Activated CD8-positive, alpha-beta T cell treated with anti-CD3 and anti-CD28 coated beads for 36 hours (primary cell): ENCODE measurements around the gene ITGAD. TPM values are rescaled to one million over a fixed set of nuclear protein-coding genes. Genes with fewer than 3 reads are reported as not detected.
A peak's percentile ranks its signal among the peaks of the same experiment; 100 is the strongest.

Experiments
- ATAC-seq: fragments of 200-7000 bp; cut with Tn5 transposase; one replicate; pipeline ENCODE4 v1.10.0; 2021; ENCODE audit warnings: mild to moderate bottlenecking, moderate library complexity
- CTCF ChIA-PET: fragments of 350-600 bp; sonication (Branson Sonifier 250); formaldehyde crosslinking; loops from one replicate; lab custom pipeline; 2021; ENCODE audit warnings: antibody characterized with exemption; lab: Charles Lee
- POLR2A ChIA-PET: fragments of 350-600 bp; sonication (Branson Sonifier 250); formaldehyde crosslinking; loops from one replicate; lab custom pipeline; 2021; ENCODE audit warnings: antibody characterized with exemption; lab: Charles Lee
- DNase-seq: peaks from one replicate; pipeline ENCODE4 v3.0.0-alpha.2; 2020
- H3K27ac Mint-ChIP-seq: one replicate; pipeline ENCODE4 v1.8.0; 2021; ENCODE audit warnings: mild to moderate bottlenecking, mixed read lengths
- H3K27me3 Mint-ChIP-seq: one replicate; pipeline ENCODE4 v1.8.0; 2021; ENCODE audit warnings: mixed read lengths
- H3K36me3 Mint-ChIP-seq: one replicate; pipeline ENCODE4 v1.8.0; 2021; ENCODE audit warnings: low read depth, mixed read lengths
- H3K4me1 Mint-ChIP-seq: one replicate; pipeline ENCODE4 v1.8.0; 2021; ENCODE audit warnings: low read depth, mixed read lengths
- H3K4me3 Mint-ChIP-seq: one replicate; pipeline ENCODE4 v1.8.0; 2021; ENCODE audit warnings: mild to moderate bottlenecking, moderate library complexity, mixed read lengths
- H3K9me3 Mint-ChIP-seq: one replicate; pipeline ENCODE4 v1.8.0; 2021; ENCODE audit warnings: mixed read lengths
- CTCF ChIP-seq: fragments of 200-600 bp; IDR thresholded peaks from one replicate; pipeline ENCODE4 v1.8.0; 2022; ENCODE audit warnings: antibody characterized with exemption, mild to moderate bottlenecking
- intact Hi-C: fragments of 100-400 bp; cut with micrococcal nuclease; formaldehyde crosslinking; loops from one replicate; pipeline ENCODE4 v1.10.0; 2022
- total RNA-seq, 2 experiments: library from RNA; stranded (reverse); gene quantifications; one replicate each; pipeline ENCODE4 v1.2.3, GENCODE V29; 2021

ITGAD gene
- total RNA-seq, 2 experiments from 2014 or later, result not detected

- H3K4me3 Mint-ChIP-seq, result no peak overlapping the region
- H3K36me3 Mint-ChIP-seq, result no peaks in the 10 kb centered on the region
- intact Hi-C loops, result no loop called here
- ATAC-seq (peak; percentile 67), DNase-seq (peak; percentile 71)
- H3K9me3 Mint-ChIP-seq, result no peaks in the 10 kb centered on the region
- CTCF ChIA-PET, result interaction anchor here (0.6 to 2.7 kb wide), 7 partner anchors 15 to 285 kb away, joined by 3 to 17 read pairs (median 4); partner anchors contain the start of genes ARMC5 and ZNF843
- POLR2A ChIA-PET, result interaction anchor here (0.5 to 1.6 kb wide), 3 partner anchors 183 to 248 kb away, joined by 3 to 7 read pairs (median 3); partner anchors contain the start of gene FUS
- TF ChIP-seq CTCF, result no peak
- no peak overlapping the region for H3K27ac Mint-ChIP-seq
- peaks cover 10% of the 10 kb centered on the region for H3K27me3 Mint-ChIP-seq
- peaks cover 19% of the 10 kb centered on the region for H3K4me1 Mint-ChIP-seq
These were observed 34.5 kb downstream of the ITGAD start for GRCh38 chr16:31427441-31428278.

GRCh38 chr16:31428279-31428597, 35.1 kb downstream of the ITGAD start, which contains the start of gene COX6A2:
COX6A2 (minus strand) TSS chr16:31428360; CDS start chr16:31428325, 35 bp downstream.
- Mint-ChIP-seq H3K4me1 (peaks cover 14% of the 10 kb centered on the region), H3K36me3 (no peaks in the 10 kb centered on the region), H3K27me3 (peaks cover 10% of the 10 kb centered on the region), H3K9me3 (no peaks in the 10 kb centered on the region), H3K27ac (no peak within 1 kb of the TSS), H3K4me3 (no peak within 1 kb of the TSS)
- intact Hi-C loops, result no loop called here
- no peak for ATAC-seq
- no peak for TF ChIP-seq CTCF
- ChIA-PET CTCF (interaction anchor here (0.6 to 2.4 kb wide), 6 partner anchors 12 to 227 kb away, joined by 3 to 8 read pairs (median 5); partner anchors contain the start of gene ZNF843), POLR2A (interaction anchor here (0.5 to 1.0 kb wide), 2 partner anchors 184 to 249 kb away, joined by 3 read pairs; partner anchors contain the start of gene FUS)
- no peak for DNase-seq

GRCh38 chr16:31428638-31429247, 35.6 kb downstream of the ITGAD start:
- Mint-ChIP-seq H3K36me3 (no peaks in the 10 kb centered on the region), H3K27me3 (peaks cover 10% of the 10 kb centered on the region), H3K4me3 (no peak overlapping the region), H3K27ac (no peak overlapping the region), H3K9me3 (no peaks in the 10 kb centered on the region), H3K4me1 (peaks cover 10% of the 10 kb centered on the region)
- intact Hi-C loops, result no loop called here
- no peak for ATAC-seq
- POLR2A ChIA-PET, result interaction anchor here (0.5 to 1.0 kb wide), 3 partner anchors 13 to 249 kb away, joined by 3 read pairs; partner anchors contain the start of gene FUS
- no peak for DNase-seq
- no peak for TF ChIP-seq CTCF
- CTCF ChIA-PET, result interaction anchor here (0.6 to 2.4 kb wide), 5 partner anchors 11 to 228 kb away, joined by 3 to 8 read pairs (median 6); partner anchors contain the start of gene ZNF843

GRCh38 chr16:31429314-31429713, 36.2 kb downstream of the ITGAD start:
- H3K36me3 Mint-ChIP-seq, result no peaks in the 10 kb centered on the region

More at GRCh38 chr16:31429314-31429713, 36.2 kb downstream of the ITGAD start:
- ChIA-PET CTCF (interaction anchor here (1.4 to 2.4 kb wide), 3 partner anchors 11 to 15 kb away, joined by 6 to 8 read pairs (median 7); partner anchors contain the start of gene ZNF843), POLR2A (interaction anchor here (0.7 to 1.0 kb wide), 4 partner anchors 12 to 250 kb away, joined by 3 read pairs; partner anchors contain the start of genes FUS and ITGAD)
- no peak for DNase-seq
- H3K27me3 Mint-ChIP-seq, result peaks cover 6% of the 10 kb centered on the region
- intact Hi-C loops, result no loop called here
- H3K4me3 Mint-ChIP-seq, result no peak overlapping the region
- no peak for ATAC-seq
- peaks cover 10% of the 10 kb centered on the region for H3K4me1 Mint-ChIP-seq
- H3K27ac Mint-ChIP-seq, result no peak overlapping the region
- H3K9me3 Mint-ChIP-seq, result no peaks in the 10 kb centered on the region
- no peak for TF ChIP-seq CTCF
